Measurements from ENCODE around the gene TOM1L2.

GRCh38 chr17:17902376-17902775 is 69.8 kb downstream of the TOM1L2 start:
- TF ChIP-seq POLR2AphosphoS5 (IDR thresholded peaks at IDR 0.05) (no peak), POLR2A (IDR thresholded peaks at IDR 0.05) (no peak), CTCF (IDR thresholded peaks at IDR 0.05) (no peak)

Measured in stomach (tissue), 4 donors.